ENCODE measurements around the gene ULK4.

ULK4 gene

DNA sequence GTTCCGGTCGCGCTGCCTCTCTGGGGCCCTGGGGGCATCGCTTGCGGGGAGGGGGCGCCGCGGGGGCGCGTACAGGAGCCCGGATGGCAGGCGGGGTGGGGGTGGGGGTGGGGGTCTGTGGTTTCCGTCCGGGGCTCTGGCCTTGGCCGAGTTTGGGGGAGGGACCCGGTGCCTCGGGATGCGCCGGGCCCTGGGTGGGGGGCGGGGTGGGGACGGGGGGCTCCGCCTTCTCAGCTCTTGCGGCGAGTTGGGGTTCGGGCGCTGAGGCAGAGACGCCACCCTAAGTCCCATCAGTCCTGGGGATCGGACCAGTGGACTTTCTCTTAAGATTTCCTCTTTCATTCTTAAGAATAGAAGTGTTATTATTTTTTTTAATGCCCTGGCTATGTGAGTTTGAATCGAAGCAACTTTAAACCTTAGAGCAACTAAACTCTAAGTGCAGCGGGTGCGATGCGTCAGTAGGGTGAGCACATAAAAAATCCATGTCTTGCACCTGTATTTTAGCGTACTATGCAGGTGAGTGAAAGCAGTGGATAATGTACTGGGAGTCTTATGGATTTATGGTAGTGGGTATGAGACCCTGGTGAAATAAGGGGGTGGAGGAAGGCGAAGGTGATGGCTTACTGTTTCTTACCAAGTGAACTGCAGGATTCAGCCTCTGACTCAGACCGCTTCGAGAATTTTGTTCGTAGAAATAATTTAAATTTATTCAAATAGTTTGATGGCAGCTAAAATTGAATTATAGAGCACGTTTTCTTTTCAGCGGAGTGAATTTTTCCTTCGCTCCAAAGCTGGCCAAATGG, 761.8 kb downstream of the ULK4 start:
- peak overlapping the region; percentile 85 for H3K27ac ChIP-seq (ENCODE audit: low read length)
- H3K4me1 ChIP-seq (ENCODE audit: control insufficient read depth, low read depth, low read length), result peaks cover 39% of the 10 kb centered on the region
- peak overlapping the region; percentile 98 for H3K4me3 ChIP-seq (ENCODE audit: low read length)

DNA sequence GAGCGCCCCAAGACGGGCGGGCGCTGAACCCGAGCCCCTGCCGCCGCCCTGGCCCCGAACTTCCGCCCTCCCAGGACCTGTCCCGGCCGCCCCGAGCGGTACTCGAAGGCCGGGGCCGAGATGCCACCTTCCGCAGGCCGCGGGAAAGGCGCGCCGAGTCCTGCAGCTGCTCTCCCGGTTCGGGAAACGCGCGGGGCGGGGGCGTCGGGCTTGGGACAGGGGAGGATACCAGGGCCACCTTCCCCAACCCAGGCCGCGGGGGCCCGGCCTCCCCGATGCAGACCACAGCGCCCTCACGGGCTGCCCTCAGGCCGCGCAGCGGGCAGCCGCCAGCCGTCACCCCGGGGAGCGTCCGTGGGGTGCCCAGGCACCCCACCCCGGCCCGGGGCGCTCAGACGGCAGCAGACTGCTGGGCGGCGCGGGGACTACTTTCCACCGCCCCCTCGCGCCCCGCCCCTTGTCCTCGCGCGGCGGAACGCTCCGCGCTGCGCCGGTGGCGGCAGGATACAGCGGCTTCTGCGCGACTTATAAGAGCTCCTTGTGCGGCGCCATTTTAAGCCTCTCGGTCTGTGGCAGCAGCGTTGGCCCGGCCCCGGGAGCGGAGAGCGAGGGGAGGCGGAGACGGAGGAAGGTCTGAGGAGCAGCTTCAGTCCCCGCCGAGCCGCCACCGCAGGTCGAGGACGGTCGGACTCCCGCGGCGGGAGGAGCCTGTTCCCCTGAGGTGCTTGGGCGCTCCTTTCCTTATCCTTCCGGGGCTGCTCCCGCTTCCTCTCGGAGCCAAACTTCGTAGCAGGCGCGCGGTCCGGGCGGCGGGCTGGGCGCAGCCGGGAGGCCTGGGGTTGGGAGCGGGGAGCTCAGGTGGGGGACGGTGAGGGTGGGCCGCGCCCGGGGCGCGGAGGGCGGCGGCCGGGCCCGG, 762.7 kb downstream of the ULK4 start, which contains the start of gene CTNNB1:
Gene CTNNB1, plus strand, starts transcription at position 556 of the 916 bp plus-strand sequence. CDS start 24,564 bp downstream, outside the sequence.
- Histone ChIP-seq H3K4me1 (ENCODE audit: control insufficient read depth, low read depth, low read length) (peaks cover 32% of the 10 kb centered on the region), H3K27ac (ENCODE audit: low read length) (peak within 1 kb of the TSS; percentile 85), H3K4me3 (ENCODE audit: low read length) (peak within 1 kb of the TSS; percentile 98), H3K36me3 (ENCODE audit: control insufficient read depth, low read depth, low read length) (no peaks in the 10 kb centered on the region), H3K27me3 (ENCODE audit: control insufficient read depth, insufficient read depth, low read length) (peaks cover 10% of the 10 kb centered on the region), H3K9me3 (ENCODE audit: control insufficient read depth, low read depth, low read length) (no peaks in the 10 kb centered on the region), H3K9ac (ENCODE audit: low read length) (peak within 1 kb of the TSS; percentile 96)

More for the DNA sequence above, 761.8 kb downstream of the ULK4 start:
- H3K9ac ChIP-seq (ENCODE audit: low read length), result peak overlapping the region; percentile 96
- H3K27me3 ChIP-seq (ENCODE audit: control insufficient read depth, insufficient read depth, low read length), result peaks cover 10% of the 10 kb centered on the region
- no peaks in the 10 kb centered on the region for H3K36me3 ChIP-seq (ENCODE audit: control insufficient read depth, low read depth, low read length)
- no peaks in the 10 kb centered on the region for H3K9me3 ChIP-seq (ENCODE audit: control insufficient read depth, low read depth, low read length)

DNA sequence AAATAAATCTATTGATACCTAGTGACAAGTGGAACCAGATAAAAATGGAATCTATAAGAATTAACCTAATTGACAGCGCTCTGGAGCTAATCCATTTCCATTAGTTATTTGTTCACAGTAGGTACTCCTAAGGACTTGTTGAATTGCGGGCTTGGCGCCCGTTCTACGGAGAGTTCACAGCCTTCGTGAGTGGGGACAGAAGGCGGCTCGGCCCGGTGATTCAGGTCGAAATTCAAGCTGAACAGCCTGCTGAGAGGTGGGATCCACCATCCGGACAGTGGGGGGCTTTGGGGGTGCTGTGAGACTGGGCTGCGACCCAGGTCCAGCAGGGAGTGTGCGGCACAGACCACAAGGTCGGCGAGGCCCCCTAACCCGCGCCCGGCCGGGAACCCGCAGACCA, 763.4 kb downstream of the ULK4 start:
- Histone ChIP-seq H3K9me3 (ENCODE audit: control insufficient read depth, low read depth, low read length) (no peaks in the 10 kb centered on the region), H3K36me3 (ENCODE audit: control insufficient read depth, low read depth, low read length) (no peaks in the 10 kb centered on the region), H3K27me3 (ENCODE audit: control insufficient read depth, insufficient read depth, low read length) (peaks cover 10% of the 10 kb centered on the region), H3K9ac (ENCODE audit: low read length) (peak overlapping the region; percentile 96), H3K4me1 (ENCODE audit: control insufficient read depth, low read depth, low read length) (peaks cover 26% of the 10 kb centered on the region), H3K27ac (ENCODE audit: low read length) (no peak overlapping the region), H3K4me3 (ENCODE audit: low read length) (peak overlapping the region; percentile 98)

DNA sequence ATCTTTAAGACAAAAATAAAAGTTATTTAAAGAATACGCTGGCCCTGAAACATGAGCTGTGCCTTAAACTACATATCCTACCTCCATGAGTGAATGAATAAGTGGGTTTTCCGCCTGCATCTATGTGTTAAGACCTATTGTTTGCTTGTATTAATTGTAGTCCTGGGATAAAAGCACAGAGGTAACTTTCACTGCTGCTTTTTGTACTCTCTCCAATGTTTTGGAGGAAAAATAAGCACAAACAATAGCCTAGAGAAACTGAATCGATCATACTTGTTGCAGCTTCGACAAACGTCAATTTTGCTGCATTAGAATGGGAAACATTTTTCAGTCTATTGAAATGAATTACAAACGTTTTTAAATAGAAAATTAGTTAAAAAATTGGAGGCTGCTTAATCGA, 763.9 kb downstream of the ULK4 start:
- Histone ChIP-seq H3K27ac (ENCODE audit: low read length) (no peak overlapping the region), H3K36me3 (ENCODE audit: control insufficient read depth, low read depth, low read length) (no peaks in the 10 kb centered on the region), H3K27me3 (ENCODE audit: control insufficient read depth, insufficient read depth, low read length) (peaks cover 10% of the 10 kb centered on the region), H3K9me3 (ENCODE audit: control insufficient read depth, low read depth, low read length) (no peaks in the 10 kb centered on the region), H3K9ac (ENCODE audit: low read length) (no peak overlapping the region), H3K4me1 (ENCODE audit: control insufficient read depth, low read depth, low read length) (peaks cover 21% of the 10 kb centered on the region), H3K4me3 (ENCODE audit: low read length) (peak overlapping the region; percentile 98)

Measured in iPS-18a (cell line).